ENCODE measurements around the gene TRIB2.

DNA sequence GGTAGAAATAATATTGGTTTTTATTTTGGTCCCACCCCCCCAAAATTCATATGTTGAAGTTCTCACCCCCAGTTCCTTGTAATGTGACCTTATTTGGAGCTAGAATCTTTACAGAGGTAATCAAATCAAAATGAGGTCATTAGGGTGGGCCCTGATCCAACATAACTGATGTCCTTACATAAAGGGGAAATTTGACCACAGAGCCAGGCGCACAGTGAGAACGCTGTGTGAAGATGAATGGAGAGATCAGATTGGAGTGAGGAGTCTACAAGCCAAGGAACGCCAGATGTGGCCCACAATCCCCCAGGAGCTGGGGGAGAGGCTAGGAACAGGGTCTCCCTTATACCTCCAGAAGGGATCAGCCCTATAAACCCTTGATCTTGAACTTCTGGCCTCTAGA is 31.6 kb upstream of the TRIB2 start:
- TF ChIP-seq POLR2AphosphoS5 (IDR thresholded peaks at IDR 0.05; ENCODE audit: borderline replicate concordance, low read depth, low read length): no peak
- no peak for TF ChIP-seq EZH2 (IDR thresholded peaks at IDR 0.05)
